Neural progenitor cell (in vitro differentiated cells): Measurements from ENCODE around the gene TSPAN12.

Experiments used
- EZH2 ChIP-seq: fragments of 200-600 bp; sonication (generic); IDR thresholded peaks from 2 replicates; pipeline ENCODE4 v1.6.1; 2017; ENCODE audit warnings: antibody characterized with exemption, mild to moderate bottlenecking, moderate library complexity
- EZH2phosphoT487 ChIP-seq: fragments of 200-600 bp; sonication (generic); IDR thresholded peaks from 2 replicates; pipeline ENCODE4 v1.6.1; 2017; ENCODE audit warnings: antibody characterized with exemption
- TF ChIP-seq, protein P1 (sequence below): fragments of 200-600 bp; sonication (generic); IDR thresholded peaks from 2 replicates; pipeline ENCODE4 v1.5.1; 2017; ENCODE audit warnings: antibody characterized with exemption, mild to moderate bottlenecking

DNA sequence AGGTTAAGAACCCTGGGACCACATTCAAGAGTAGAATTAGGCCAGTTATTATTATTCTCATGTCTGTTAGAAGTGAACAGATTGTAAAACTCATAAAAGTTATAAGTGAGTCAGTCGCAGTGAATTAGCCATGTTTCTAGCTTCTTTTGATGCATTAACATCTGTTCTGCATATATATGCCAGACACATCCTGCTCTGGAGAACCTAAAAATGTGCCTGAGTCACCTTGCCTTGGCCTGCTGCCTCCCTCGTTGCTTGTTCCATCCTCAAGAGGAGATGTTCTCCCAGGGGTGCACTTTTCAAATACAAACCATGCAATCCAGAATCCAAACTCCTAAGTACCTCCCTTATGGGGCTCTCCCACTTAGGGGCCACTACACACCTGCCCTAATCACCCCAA, 14.8 kb downstream of the TSPAN12 start:
- TF ChIP-seq EZH2 (no peak), EZH2phosphoT487 (no peak)
- TF ChIP-seq, protein P1, sequence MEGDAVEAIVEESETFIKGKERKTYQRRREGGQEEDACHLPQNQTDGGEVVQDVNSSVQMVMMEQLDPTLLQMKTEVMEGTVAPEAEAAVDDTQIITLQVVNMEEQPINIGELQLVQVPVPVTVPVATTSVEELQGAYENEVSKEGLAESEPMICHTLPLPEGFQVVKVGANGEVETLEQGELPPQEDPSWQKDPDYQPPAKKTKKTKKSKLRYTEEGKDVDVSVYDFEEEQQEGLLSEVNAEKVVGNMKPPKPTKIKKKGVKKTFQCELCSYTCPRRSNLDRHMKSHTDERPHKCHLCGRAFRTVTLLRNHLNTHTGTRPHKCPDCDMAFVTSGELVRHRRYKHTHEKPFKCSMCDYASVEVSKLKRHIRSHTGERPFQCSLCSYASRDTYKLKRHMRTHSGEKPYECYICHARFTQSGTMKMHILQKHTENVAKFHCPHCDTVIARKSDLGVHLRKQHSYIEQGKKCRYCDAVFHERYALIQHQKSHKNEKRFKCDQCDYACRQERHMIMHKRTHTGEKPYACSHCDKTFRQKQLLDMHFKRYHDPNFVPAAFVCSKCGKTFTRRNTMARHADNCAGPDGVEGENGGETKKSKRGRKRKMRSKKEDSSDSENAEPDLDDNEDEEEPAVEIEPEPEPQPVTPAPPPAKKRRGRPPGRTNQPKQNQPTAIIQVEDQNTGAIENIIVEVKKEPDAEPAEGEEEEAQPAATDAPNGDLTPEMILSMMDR = no peak
